Activated CD8-positive, alpha-beta memory T cell treated with anti-CD3 and anti-CD28 coated beads for 1 hour (primary cell): ENCODE results near the gene FRMD5.

Source experiments
- DNase-seq, 2 donors: peaks; one replicate each; pipeline ENCODE4 v3.0.0-alpha.2; 2020; ENCODE audit warnings: low read depth in 1 of 2; ENCODE audit errors: extremely low read depth in 1 of 2

FRMD5 gene

GRCh38 chr15:43901495-43901894 lies 293.6 kb downstream of the FRMD5 start:
- DNase-seq = no peak

DNA sequence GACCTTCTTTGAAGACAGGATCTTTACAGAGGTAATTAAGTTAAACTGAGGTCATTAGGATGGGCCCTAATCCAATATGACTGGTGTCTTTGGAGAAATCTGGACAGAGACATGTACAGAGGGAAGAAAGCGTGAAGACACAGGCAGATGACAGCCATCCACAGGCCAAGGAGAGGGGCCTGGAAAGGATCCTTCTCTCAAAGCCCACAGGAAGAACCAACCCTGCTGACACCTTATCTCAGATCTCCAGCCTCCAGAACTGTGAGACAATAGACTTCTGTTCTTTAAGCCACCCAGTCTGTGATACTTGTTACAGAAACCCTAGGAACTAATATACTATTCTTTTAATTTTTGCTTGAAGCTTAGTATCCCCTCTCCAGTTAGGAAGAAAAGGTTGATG lies 294.1 kb downstream of the FRMD5 start:
- DNase-seq = no peak

GRCh38 chr15:43899928-43900327 lies 295.1 kb downstream of the FRMD5 start:
- no peak for DNase-seq

- DNase-seq = no peak
Measured at GRCh38 chr15:43898891-43899290, 296.2 kb downstream of the FRMD5 start.

DNA sequence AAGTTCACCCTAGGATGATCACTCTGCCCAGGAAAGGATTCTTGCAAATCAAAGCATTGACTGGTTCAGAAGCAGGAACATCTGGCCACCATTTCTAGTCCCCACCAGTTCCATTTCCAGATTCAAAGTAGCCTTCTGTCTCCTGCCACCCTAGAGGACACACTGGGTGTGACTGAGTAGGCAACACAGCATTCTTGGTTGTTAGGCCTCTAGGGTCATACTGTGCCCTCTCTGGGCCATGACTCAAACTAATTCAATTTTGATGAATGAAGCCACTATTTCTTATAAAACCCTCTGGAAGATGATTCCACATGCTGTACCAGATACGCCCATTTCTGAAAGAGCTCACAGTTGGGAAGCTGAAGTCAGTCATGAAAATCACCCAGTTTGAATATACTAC lies 298.5 kb downstream of the FRMD5 start:
- DNase-seq = no peak

DNA sequence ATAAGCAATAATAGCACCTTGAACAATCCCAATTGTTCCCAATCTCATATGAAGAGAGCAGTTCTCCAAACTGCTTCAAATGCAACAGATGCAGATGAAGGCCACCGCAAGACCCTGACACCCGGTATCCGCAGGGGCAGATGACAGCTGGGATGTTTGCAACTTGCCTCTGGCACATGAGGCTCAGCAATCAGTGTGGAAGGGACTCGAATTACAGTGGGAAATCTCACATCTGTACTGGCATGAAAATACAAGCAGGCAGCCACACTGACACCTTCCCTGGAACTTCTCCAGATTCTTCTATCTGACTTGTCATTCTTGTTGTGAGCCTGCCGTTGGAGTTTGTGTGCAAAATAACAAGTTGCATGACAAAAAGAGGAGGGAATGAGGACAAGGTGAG lies 299.5 kb downstream of the FRMD5 start:
- no peak for DNase-seq

DNA sequence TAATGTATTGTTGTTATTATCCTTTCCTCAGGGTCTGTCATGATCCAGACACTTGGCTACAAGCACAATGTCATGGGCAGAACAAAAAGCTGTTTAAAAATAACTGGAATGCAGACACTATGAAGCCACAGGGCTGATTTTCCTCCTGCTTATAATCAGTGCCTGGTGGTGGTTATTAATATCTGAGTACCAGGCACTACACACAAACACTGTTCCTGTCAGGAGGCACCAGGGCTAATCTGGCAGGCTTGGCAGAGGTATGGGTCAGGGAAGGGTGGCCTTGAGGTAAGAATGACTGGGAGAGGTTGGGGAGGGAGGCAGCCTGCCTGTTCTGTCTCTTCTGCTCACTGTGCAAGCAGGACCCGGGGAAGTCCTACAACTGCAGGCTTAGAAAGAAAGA lies 301.1 kb downstream of the FRMD5 start:
- no peak for DNase-seq

GRCh38 chr15:43889042-43889441 lies 306.0 kb downstream of the FRMD5 start:
- DNase-seq = no peak

- DNase-seq = no peak
Measured at GRCh38 chr15:43887901-43888300, 307.2 kb downstream of the FRMD5 start.

DNA sequence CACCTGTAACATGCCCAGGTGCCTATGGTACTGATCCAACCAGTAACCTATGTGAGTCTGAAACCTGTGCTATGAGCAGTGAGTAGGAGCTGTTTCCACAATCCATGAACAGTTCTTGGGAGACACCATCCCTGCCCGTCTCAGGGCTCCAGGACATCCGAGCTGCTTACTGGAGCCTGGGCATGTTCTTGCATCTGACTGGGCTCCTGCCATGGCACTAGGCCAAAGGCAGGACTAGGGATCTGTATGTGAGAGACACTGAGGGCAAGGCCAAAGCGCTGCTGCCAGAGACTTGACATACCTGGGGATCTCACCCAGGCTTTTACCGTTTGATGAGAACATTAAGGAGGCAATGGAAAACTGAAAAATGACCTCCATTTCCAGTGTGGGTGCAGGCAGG lies 308.5 kb downstream of the FRMD5 start:
- DNase-seq = no peak

DNA sequence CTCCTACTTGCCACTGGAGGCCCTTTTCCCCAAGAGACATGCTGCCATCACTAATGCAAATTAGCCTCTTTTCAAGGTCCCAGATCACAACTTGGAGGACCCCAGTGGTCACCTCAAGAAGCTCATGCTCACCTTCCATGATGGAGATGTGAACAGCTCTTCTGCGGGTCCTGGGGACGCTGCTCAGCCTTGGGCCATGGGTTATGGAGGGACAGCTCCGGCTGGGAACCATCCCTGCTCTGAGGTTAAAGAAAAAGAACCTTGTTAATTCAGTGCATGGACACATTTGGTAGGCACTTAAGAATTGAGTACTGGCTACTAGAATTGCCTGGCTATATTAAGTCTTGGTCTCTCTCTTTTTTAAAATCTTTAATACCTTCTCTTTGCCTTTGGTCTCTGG lies 311.5 kb downstream of the FRMD5 start:
- DNase-seq = no peak

- DNase-seq = no peak
Measured at GRCh38 chr15:43881944-43882343, 313.1 kb downstream of the FRMD5 start.

GRCh38 chr15:43881245-43881644 lies 313.8 kb downstream of the FRMD5 start:
- no peak for DNase-seq

- no peak for DNase-seq
Measured at GRCh38 chr15:43880406-43881194, 314.5 kb downstream of the FRMD5 start.

DNA sequence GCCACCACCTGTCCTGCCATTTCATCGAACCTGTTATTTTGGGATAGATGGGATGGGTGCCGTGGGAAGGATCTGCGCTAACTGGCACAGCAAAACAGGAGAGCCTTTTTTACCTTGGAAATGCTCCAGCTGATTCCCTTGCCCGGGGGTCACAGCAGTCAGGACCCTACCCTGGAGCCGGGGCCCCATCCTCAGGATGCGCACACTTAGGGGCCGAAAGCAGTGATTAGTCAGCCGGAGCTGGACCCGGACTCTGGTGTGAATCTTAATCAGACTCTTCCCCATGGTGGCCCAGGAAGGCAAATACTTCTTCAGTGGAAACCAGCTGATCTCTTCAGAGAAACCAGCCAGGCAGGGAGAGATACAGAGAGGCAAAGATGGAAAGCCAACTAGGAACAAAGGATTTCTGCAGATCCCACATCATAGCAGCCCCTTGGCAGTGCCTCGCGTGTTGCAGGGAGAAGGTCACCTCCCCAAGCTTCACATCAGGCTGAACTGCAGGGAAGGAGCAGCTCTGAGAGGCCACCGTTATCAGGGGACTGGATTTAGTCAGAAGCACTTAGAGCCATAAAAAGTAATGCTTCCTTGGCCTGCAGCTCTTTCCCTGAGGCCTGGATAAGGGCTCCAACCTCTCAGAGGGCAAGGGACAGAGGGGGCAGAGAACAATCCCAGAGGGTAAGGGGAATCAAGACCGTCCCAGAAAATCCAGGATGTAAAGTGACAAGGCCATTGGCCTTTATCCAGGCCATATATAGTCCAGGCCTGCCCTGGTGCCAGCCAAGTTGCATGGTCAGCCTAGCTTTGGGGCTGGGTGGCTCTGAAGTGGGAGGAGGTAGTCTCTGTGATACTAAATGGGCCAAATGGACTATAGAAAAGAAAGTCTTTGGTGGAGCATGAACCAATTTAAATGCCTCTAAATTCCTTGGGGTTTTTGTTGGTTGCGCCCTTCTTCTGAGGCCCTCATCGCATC lies 315.4 kb downstream of the FRMD5 start:
- no peak for DNase-seq

DNA sequence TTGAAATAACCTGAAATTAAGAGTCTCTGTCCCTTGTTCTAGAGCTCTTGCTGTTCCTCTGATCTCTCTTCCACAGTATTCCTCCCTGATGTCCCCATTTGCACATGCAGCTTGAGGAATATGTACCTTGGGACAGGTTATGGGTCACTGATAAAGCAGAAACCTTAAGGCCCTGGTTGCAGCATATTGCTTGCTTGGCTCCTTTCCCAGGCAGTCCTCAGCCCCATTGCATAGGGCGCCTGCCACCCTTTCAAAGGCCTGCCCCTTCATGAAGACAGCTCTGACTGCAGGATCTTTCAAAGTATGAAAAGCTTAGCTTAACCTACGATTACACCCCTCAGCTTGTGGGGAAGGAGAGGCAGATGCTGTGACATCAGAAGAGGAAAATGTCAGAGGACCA lies 316.6 kb downstream of the FRMD5 start:
- no peak for DNase-seq

DNA sequence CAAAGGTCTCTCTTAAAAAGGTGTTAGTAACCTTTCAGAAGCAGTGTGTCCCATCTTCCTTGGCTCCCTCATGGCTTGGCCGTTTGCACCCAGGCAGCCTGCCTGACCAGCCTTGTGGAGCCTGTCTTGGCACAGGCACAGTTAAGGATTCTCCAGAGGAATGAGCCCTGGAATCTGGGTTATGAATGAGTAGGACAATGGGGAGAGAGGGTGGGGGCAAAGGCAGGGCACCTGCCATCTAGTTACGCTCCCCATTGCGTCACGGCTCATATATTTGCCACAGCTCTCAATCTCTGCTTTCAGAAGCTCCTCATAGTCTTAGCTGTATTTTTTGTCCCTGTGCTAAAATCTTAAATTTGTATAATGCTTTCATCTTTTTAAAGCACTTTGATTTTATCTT lies 317.7 kb downstream of the FRMD5 start:
- no peak for DNase-seq

DNA sequence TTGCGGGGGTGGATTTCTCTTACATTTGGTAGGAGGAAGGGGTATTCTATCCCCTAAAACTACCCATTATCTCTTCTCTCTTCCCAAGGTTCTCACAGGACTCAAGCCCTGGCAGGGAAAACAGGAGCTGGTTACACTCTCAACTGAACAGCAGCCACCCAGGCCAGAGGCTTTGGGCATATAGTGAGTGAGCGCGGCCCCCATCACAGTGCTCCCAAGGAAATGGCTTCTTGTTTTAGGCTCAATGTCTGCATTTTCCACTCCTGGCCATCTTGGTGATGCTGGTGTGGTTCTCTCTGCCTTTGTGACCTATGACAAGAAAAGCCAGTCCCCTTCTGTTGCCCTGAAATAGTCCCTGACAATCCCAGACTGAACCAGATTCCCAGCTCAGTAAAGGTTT lies 318.2 kb downstream of the FRMD5 start:
- DNase-seq = no peak

- DNase-seq = no peak
Measured at GRCh38 chr15:43873651-43874050, 321.4 kb downstream of the FRMD5 start.

DNA sequence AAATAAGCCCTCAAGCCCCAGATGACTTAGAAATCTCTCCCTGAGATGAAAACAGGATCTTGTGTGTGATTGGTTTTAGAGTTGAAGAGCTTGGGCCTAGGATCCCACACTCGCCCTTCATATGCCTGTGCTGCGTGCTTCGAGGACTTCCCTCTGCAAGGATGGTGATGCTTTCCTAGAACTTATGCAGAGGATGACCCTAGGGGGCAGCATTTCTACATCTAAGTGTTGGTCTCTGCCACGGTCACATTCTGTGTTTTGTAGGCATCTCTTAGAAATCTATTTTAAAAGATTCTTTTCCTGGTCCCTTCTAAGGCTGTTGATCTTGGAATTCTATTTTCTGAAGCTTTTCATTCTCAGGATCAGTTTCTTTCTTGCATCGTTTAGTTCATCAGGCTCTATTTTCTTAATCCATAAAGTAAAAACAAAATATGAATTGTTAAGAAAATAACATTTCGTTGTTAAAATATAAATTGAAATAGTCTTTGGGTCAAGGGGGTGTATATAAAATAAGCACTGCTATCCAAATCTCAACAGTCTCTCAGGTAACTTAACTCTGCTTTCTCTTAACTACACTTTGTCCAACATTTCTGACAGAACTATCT lies 322.6 kb downstream of the FRMD5 start:
- DNase-seq = no peak

DNA sequence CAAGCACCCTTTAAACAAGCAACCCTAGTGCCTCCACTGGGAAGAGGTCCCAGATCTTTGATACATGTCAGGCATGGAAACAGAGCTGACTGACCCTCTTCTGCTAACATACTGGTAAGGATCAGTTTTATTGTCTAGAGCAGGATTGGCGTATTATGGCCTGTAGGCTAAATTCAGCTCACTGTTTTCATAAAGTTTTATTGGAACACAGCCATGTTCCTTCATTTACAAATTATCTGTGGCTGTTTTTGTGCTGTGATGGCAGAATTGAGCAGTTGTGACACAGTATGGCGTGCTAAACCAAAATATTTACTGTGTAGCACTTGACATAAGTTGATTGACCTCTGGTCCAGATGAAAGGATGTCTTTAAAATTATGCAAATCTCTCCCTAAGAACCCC lies 323.2 kb downstream of the FRMD5 start:
- DNase-seq = no peak

- no peak for DNase-seq
Measured at GRCh38 chr15:43868406-43868805, 326.7 kb downstream of the FRMD5 start.
